ENCODE results near the gene PBX3. TPM values are rescaled to one million over a fixed set of nuclear protein-coding genes. Genes with fewer than 3 reads are reported as not detected.

The PBX3 gene
- total RNA-seq, 1 experiment from 2014 or later: 46.0 TPM

DNA sequence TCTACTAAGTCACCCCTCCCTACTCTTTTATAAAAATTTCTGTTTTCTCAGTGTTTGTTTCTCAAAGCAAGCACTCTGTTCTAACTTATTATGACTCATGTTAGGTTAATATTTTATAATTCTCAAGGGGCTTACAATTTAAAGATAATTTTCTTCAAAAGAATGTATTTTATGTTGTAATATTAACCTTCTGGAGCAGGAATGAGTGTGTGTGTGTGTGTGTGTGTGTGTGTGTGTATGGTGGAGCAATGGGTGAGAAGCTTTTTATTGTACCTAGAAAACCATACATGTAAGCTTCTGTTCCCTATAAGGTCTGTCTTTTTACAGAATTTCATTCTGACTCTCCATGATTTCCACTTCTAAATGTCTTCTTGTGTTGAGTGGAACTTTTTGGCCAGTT is 63.0 kb downstream of the PBX3 start:
- Histone ChIP-seq H2AK5ac (ENCODE audit: insufficient read length, low read length) (no peak overlapping the region), H2BK15ac (ENCODE audit: low read depth, low read length) (no peak overlapping the region), H3K4me1 (ENCODE audit: insufficient read depth, low read length) (no peaks in the 10 kb centered on the region), H2BK12ac (ENCODE audit: insufficient read length, low read depth, low read length) (no peak overlapping the region), H3K18ac (ENCODE audit: insufficient read length, low read depth, low read length) (no peak overlapping the region), H3K23ac (ENCODE audit: insufficient read length, low read depth, low read length) (no peak overlapping the region), H4K91ac (ENCODE audit: insufficient read length, low read depth, low read length) (no peak overlapping the region), H3K56ac (ENCODE audit: insufficient read length, low read depth, low read length) (no peak overlapping the region), H3K9me3 (ENCODE audit: control insufficient read depth, low read depth, low read length) (no peaks in the 10 kb centered on the region), H3K4ac (ENCODE audit: low read depth, low read length) (no peak overlapping the region), H3K14ac (ENCODE audit: insufficient read depth, low read length) (no peak overlapping the region), H3K9ac (ENCODE audit: extremely low read depth, insufficient read length, low read length) (no peak overlapping the region), H4K5ac (ENCODE audit: insufficient read length, low read depth, low read length) (no peak overlapping the region), H3T11ph (ENCODE audit: low read length) (no peak overlapping the region), H2BK5ac (ENCODE audit: insufficient read length, low read length) (no peak overlapping the region), H3K79me2 (ENCODE audit: insufficient read depth, low read length) (peaks cover 2% of the 10 kb centered on the region; the same call in 1 of the 2 replicates), H3K27ac (ENCODE audit: insufficient read length, low read depth, low read length) (no peak overlapping the region), H4K20me1 (ENCODE audit: control insufficient read depth, insufficient read depth, insufficient read length) (no peaks in the 10 kb centered on the region), H3K79me1 (ENCODE audit: insufficient read depth, low read depth, low read length, poor library complexity, severe bottlenecking) (peaks cover 7% of the 10 kb centered on the region), H2BK20ac (ENCODE audit: low read depth, low read length, poor library complexity, severe bottlenecking) (no peak overlapping the region), H2BK120ac (ENCODE audit: low read depth, low read length, poor library complexity, severe bottlenecking) (no peak overlapping the region), H3K4me2 (ENCODE audit: insufficient read depth, insufficient read length, low read length) (no peak overlapping the region), H2AFZ (ENCODE audit: low read length) (no peak overlapping the region), H3K23me2 (ENCODE audit: insufficient read length, low read depth, low read length, poor library complexity, severe bottlenecking) (no peaks in the 10 kb centered on the region), H4K8ac (replicated peaks; ENCODE audit: insufficient read length, low read depth, low read length) (no peak overlapping the region), H3K27me3 (ENCODE audit: insufficient read depth, low read length) (no peaks in the 10 kb centered on the region)
- TF ChIP-seq, protein P1, sequence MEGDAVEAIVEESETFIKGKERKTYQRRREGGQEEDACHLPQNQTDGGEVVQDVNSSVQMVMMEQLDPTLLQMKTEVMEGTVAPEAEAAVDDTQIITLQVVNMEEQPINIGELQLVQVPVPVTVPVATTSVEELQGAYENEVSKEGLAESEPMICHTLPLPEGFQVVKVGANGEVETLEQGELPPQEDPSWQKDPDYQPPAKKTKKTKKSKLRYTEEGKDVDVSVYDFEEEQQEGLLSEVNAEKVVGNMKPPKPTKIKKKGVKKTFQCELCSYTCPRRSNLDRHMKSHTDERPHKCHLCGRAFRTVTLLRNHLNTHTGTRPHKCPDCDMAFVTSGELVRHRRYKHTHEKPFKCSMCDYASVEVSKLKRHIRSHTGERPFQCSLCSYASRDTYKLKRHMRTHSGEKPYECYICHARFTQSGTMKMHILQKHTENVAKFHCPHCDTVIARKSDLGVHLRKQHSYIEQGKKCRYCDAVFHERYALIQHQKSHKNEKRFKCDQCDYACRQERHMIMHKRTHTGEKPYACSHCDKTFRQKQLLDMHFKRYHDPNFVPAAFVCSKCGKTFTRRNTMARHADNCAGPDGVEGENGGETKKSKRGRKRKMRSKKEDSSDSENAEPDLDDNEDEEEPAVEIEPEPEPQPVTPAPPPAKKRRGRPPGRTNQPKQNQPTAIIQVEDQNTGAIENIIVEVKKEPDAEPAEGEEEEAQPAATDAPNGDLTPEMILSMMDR (conservative IDR thresholded peaks at IDR 0.05): no peak
- Mint-ChIP-seq H3K9me3 (no peaks in the 10 kb centered on the region), H3K27ac (no peak overlapping the region), H3K4me3 (no peak overlapping the region), H3K27me3 (ENCODE audit: low read depth) (no peaks in the 10 kb centered on the region), H3K4me1 (peaks cover 10 to 21% of the 10 kb centered on the region in 2 experiments; a peak in 3 of 4 replicates), H3K36me3 (ENCODE audit: insufficient read depth in 1 of 3, low read depth in 3 of 3) (no peaks in the 10 kb centered on the region; a peak in 1 of 7 replicates)
- DNase-seq: no peak
